GM19468 (cell line): ENCODE measurements around the gene GDF11.

Experiments
- ATAC-seq: cut with Tn5 transposase; IDR thresholded peaks from one replicate; pipeline ENCODE4 v1.9.1; 2021; ENCODE audit warnings: mild to moderate bottlenecking, moderate library complexity, moderate number of reproducible peaks; ENCODE audit not compliant: unreplicated experiment; ENCODE audit errors: extremely low read depth

The GDF11 gene

GRCh38 chr12:55771736-55772135 lies 28.8 kb downstream of the GDF11 start:
- ATAC-seq: no peak

- no peak for ATAC-seq
Measured at GRCh38 chr12:55777856-55778255, 34.9 kb downstream of the GDF11 start.

- no peak for ATAC-seq
Measured at GRCh38 chr12:55780685-55781084, 37.8 kb downstream of the GDF11 start.

- no peak for ATAC-seq
Measured at GRCh38 chr12:55788546-55788945, 45.6 kb downstream of the GDF11 start.

- no peak for ATAC-seq
Measured at GRCh38 chr12:55789171-55789570, 46.2 kb downstream of the GDF11 start.

- ATAC-seq: no peak
Measured at GRCh38 chr12:55789893-55790292, 47.0 kb downstream of the GDF11 start.

- no peak for ATAC-seq
Measured at GRCh38 chr12:55795950-55796349, 53.0 kb downstream of the GDF11 start.

- no peak for ATAC-seq
Measured at GRCh38 chr12:55797068-55797467, 54.1 kb downstream of the GDF11 start.

- no peak for ATAC-seq
Measured at GRCh38 chr12:55797550-55797949, 54.6 kb downstream of the GDF11 start.
